ENCODE results near the gene FBXO44.

FBXO44 gene

GRCh38 chr1:11700601-11701467, 46.2 kb downstream of the FBXO44 start:
- H3K9ac ChIP-seq, result no peak overlapping the region
- no peaks in the 10 kb centered on the region for H3K79me2 ChIP-seq
- no peak overlapping the region for H3K4me2 ChIP-seq (ENCODE audit: low read length)
- H2AFZ ChIP-seq, result no peak overlapping the region
- no peak for TF ChIP-seq CTCF (IDR thresholded peaks at IDR 0.05)
- H3K4me1 ChIP-seq, result no peaks in the 10 kb centered on the region
- peaks cover 4% of the 10 kb centered on the region for H3K27me3 ChIP-seq (ENCODE audit: control insufficient read depth, insufficient read depth, low read length)
- no peaks in the 10 kb centered on the region for H3K36me3 ChIP-seq (ENCODE audit: control insufficient read depth, insufficient read depth, low read length)
- H3K27ac ChIP-seq, result no peak overlapping the region
- no peaks in the 10 kb centered on the region for H3K9me3 ChIP-seq (ENCODE audit: control insufficient read depth, low read length)
- no peak overlapping the region for H3K4me3 ChIP-seq (ENCODE audit: low read depth, low read length)

GRCh38 chr1:11701551-11701961, 46.9 kb downstream of the FBXO44 start:
- no peaks in the 10 kb centered on the region for H3K4me1 ChIP-seq
- H3K9ac ChIP-seq, result no peak overlapping the region
- H3K79me2 ChIP-seq, result no peaks in the 10 kb centered on the region
- H2AFZ ChIP-seq, result no peak overlapping the region
- H3K9me3 ChIP-seq (ENCODE audit: control insufficient read depth, low read length), result no peaks in the 10 kb centered on the region
- H3K36me3 ChIP-seq (ENCODE audit: control insufficient read depth, insufficient read depth, low read length), result no peaks in the 10 kb centered on the region
- peaks cover 4% of the 10 kb centered on the region for H3K27me3 ChIP-seq (ENCODE audit: control insufficient read depth, insufficient read depth, low read length)
- TF ChIP-seq CTCF (IDR thresholded peaks at IDR 0.05), result no peak
- H3K27ac ChIP-seq, result no peak overlapping the region
- no peak overlapping the region for H3K4me2 ChIP-seq (ENCODE audit: low read length)
- H3K4me3 ChIP-seq (ENCODE audit: low read depth, low read length), result no peak overlapping the region

- no peaks in the 10 kb centered on the region for H3K79me2 ChIP-seq
- H3K27me3 ChIP-seq (ENCODE audit: control insufficient read depth, insufficient read depth, low read length), result peaks cover 4% of the 10 kb centered on the region
- no peak overlapping the region for H2AFZ ChIP-seq
- no peak overlapping the region for H3K27ac ChIP-seq
- no peak overlapping the region for H3K4me2 ChIP-seq (ENCODE audit: low read length)
- no peaks in the 10 kb centered on the region for H3K4me1 ChIP-seq
- H3K9me3 ChIP-seq (ENCODE audit: control insufficient read depth, low read length), result no peaks in the 10 kb centered on the region
- H3K9ac ChIP-seq, result no peak overlapping the region
- H3K4me3 ChIP-seq (ENCODE audit: low read depth, low read length), result no peak overlapping the region
- H3K36me3 ChIP-seq (ENCODE audit: control insufficient read depth, insufficient read depth, low read length), result no peaks in the 10 kb centered on the region
- TF ChIP-seq CTCF (IDR thresholded peaks at IDR 0.05), result no peak
Observed at GRCh38 chr1:11701981-11702803, 47.5 kb downstream of the FBXO44 start.

GRCh38 chr1:11703357-11704193, 48.9 kb downstream of the FBXO44 start:
- Histone ChIP-seq H3K4me1 (peaks cover 4% of the 10 kb centered on the region), H3K4me3 (ENCODE audit: low read depth, low read length) (no peak overlapping the region), H3K27me3 (ENCODE audit: control insufficient read depth, insufficient read depth, low read length) (peaks cover 4% of the 10 kb centered on the region), H2AFZ (no peak overlapping the region), H3K9ac (no peak overlapping the region), H3K27ac (no peak overlapping the region), H3K4me2 (ENCODE audit: low read length) (no peak overlapping the region), H3K79me2 (no peaks in the 10 kb centered on the region), H3K36me3 (ENCODE audit: control insufficient read depth, insufficient read depth, low read length) (no peaks in the 10 kb centered on the region), H3K9me3 (ENCODE audit: control insufficient read depth, low read length) (no peaks in the 10 kb centered on the region)
- no peak for TF ChIP-seq CTCF (IDR thresholded peaks at IDR 0.05)

Data from parathyroid adenoma (tissue), 2 donors.